Neural cell (in vitro differentiated cells): ENCODE results near the gene ATP11A. TPM values are rescaled to one million over a fixed set of nuclear protein-coding genes. Genes with fewer than 3 reads are reported as not detected.

ENCODE experiments used
- H2AFZ ChIP-seq: fragments of 200-600, 300-800 bp; sonication (generic), shearing (Covaris generic); 2 replicates; pipeline ENCODE4 v1.6.0; 2014; ENCODE audit warnings: low read depth, mild to moderate bottlenecking, antibody characterized with exemption, low read length, moderate library complexity
- H3F3A ChIP-seq: fragments of 200-600 bp; shearing (Covaris generic); 2 replicates; pipeline ENCODE4 v1.6.1; 2016; ENCODE audit warnings: mild to moderate bottlenecking, moderate library complexity, mixed read lengths, antibody characterized with exemption, low read length; ENCODE audit not compliant: insufficient read depth, poor library complexity, severe bottlenecking
- H3K27ac ChIP-seq: fragments of 200-600, 300-800 bp; sonication (generic), shearing (Covaris generic); 2 replicates; pipeline ENCODE4 v1.5.1; 2014; ENCODE audit warnings: mild to moderate bottlenecking, low read length, moderate library complexity
- H3K27me3 ChIP-seq: fragments of 300-800, 200-600 bp; sonication (generic), shearing (Covaris generic); 2 replicates; pipeline ENCODE4 v1.6.0; 2014; ENCODE audit warnings: mild to moderate bottlenecking, low read depth, low read length, moderate library complexity; ENCODE audit not compliant: insufficient read depth
- H3K36me3 ChIP-seq: fragments of 300-800, 200-600 bp; sonication (generic), shearing (Covaris generic); 2 replicates; pipeline ENCODE4 v1.5.1; 2014; ENCODE audit warnings: mild to moderate bottlenecking, antibody characterized with exemption, low read length, moderate library complexity; ENCODE audit not compliant: insufficient read depth
- H3K4me2 ChIP-seq: fragments of 300-800, 200-600 bp; sonication (generic), shearing (Covaris generic); 2 replicates; pipeline ENCODE4 v1.6.0; 2014; ENCODE audit warnings: mild to moderate bottlenecking, low read length
- H3K4me3 ChIP-seq: fragments of 300-800, 200-600 bp; sonication (generic), shearing (Covaris generic); 2 replicates; pipeline ENCODE4 v1.5.1; 2014; ENCODE audit warnings: mild to moderate bottlenecking, low read length, moderate library complexity
- H3K79me2 ChIP-seq: fragments of 200-600 bp; shearing (Covaris generic); replicated peaks from 2 replicates; pipeline ENCODE4 v1.6.0; 2014; ENCODE audit warnings: mild to moderate bottlenecking, low read length, moderate library complexity; ENCODE audit not compliant: insufficient read depth
- H3K9ac ChIP-seq: fragments of 300-800, 200-600 bp; sonication (generic), shearing (Covaris generic); 2 replicates; pipeline ENCODE4 v1.6.1; 2016; ENCODE audit warnings: mild to moderate bottlenecking, low read length, mixed read lengths
- H3K9me2 ChIP-seq: fragments of 200-600 bp; shearing (Covaris generic); 2 replicates; pipeline ENCODE4 v1.6.1; 2016; ENCODE audit warnings: mild to moderate bottlenecking, low read length, mixed read lengths; ENCODE audit not compliant: insufficient read depth
- H3K9me3 ChIP-seq: fragments of 200-600, 300-800 bp; sonication (generic), shearing (Covaris generic); 2 replicates; pipeline ENCODE4 v1.6.1; 2016; ENCODE audit warnings: mild to moderate bottlenecking, mixed run types, low read length, moderate library complexity, mixed read lengths
- H4K20me1 ChIP-seq: fragments of 200-600 bp; shearing (Covaris generic); 2 replicates; pipeline ENCODE4 v1.6.1; 2016; ENCODE audit warnings: mild to moderate bottlenecking, mixed run types; ENCODE audit not compliant: insufficient read depth
- CTCF ChIP-seq: fragments of 450-650 bp; IDR thresholded peaks from 2 replicates; pipeline ENCODE4 v1.5.1; 2014; ENCODE audit warnings: antibody characterized with exemption, mild to moderate bottlenecking, moderate library complexity; ENCODE audit not compliant: poor library complexity, severe bottlenecking
- EP300 ChIP-seq: fragments of 450-650 bp; conservative IDR thresholded peaks from 2 replicates; pipeline ENCODE4 v1.6.1; 2014; ENCODE audit warnings: antibody characterized with exemption, mild to moderate bottlenecking, moderate library complexity; ENCODE audit not compliant: poor library complexity, severe bottlenecking
- EZH2 ChIP-seq: fragments of 200-600, 300-800 bp; shearing (Covaris generic), sonication (generic); IDR thresholded peaks from 2 replicates; pipeline ENCODE4 v1.6.1; 2014; ENCODE audit warnings: antibody characterized with exemption, low read length, borderline replicate concordance, mild to moderate bottlenecking; ENCODE audit not compliant: insufficient read depth, poor library complexity, severe bottlenecking
- MXI1 ChIP-seq: fragments of 450-650 bp; conservative IDR thresholded peaks from 2 replicates; pipeline ENCODE4 v1.6.1; 2014; ENCODE audit warnings: antibody characterized with exemption, mild to moderate bottlenecking; ENCODE audit not compliant: poor library complexity, severe bottlenecking
- POLR2AphosphoS5 ChIP-seq: IDR thresholded peaks from 2 replicates; pipeline ENCODE4 v1.6.1; 2012
- RAD21 ChIP-seq: fragments of 450-650 bp; conservative IDR thresholded peaks from 2 replicates; pipeline ENCODE4 v1.6.1; 2014; ENCODE audit warnings: antibody characterized with exemption, mild to moderate bottlenecking, moderate library complexity
- REST ChIP-seq: IDR thresholded peaks from 2 replicates; pipeline ENCODE4 v1.6.1; 2012; ENCODE audit warnings: borderline replicate concordance
- SMC3 ChIP-seq: fragments of 450-650 bp; conservative IDR thresholded peaks from 2 replicates; pipeline ENCODE4 v1.6.1; 2014; ENCODE audit warnings: antibody characterized with exemption, mild to moderate bottlenecking, moderate library complexity; ENCODE audit not compliant: poor library complexity
- TAF1 ChIP-seq: IDR thresholded peaks from 2 replicates; pipeline ENCODE4 v1.6.1; 2012; ENCODE audit warnings: low read depth
- polyA plus RNA-seq: library from polyadenylated mRNA; depleted of rRNA; stranded (reverse); fragments of >200 nt; gene quantifications from 2 replicates; pipeline ENCODE4 v1.2.3, GENCODE V29; 2014

ATP11A gene
- polyA plus RNA-seq, 1 donor from 2014 or later: 3.0 TPM

GRCh38 chr13:112760435-112760834 lies 70.6 kb downstream of the ATP11A start:
- H3F3A ChIP-seq: no peaks in the 10 kb centered on the region
- H3K27me3 ChIP-seq: no peaks in the 10 kb centered on the region
- no peaks in the 10 kb centered on the region for H3K79me2 ChIP-seq
- no peaks in the 10 kb centered on the region for H3K9me3 ChIP-seq
- TF ChIP-seq CTCF: no peak
- no peak for TF ChIP-seq EP300
- TF ChIP-seq SMC3: no peak
- no peak for TF ChIP-seq REST
- no peak for TF ChIP-seq RAD21
- no peak for TF ChIP-seq POLR2AphosphoS5
- no peak for TF ChIP-seq MXI1
- TF ChIP-seq TAF1: no peak
- TF ChIP-seq EZH2: no peak
- H3K36me3 ChIP-seq: no peaks in the 10 kb centered on the region
- H3K9me2 ChIP-seq: no peaks in the 10 kb centered on the region
- H2AFZ ChIP-seq: no peak overlapping the region
- no peak overlapping the region for H3K4me3 ChIP-seq
- H3K4me2 ChIP-seq: no peak overlapping the region
- H3K27ac ChIP-seq: no peak overlapping the region
- no peak overlapping the region for H3K9ac ChIP-seq
- no peaks in the 10 kb centered on the region for H4K20me1 ChIP-seq

GRCh38 chr13:112760931-112761330 lies 71.1 kb downstream of the ATP11A start:
- no peaks in the 10 kb centered on the region for H3K79me2 ChIP-seq
- H3K36me3 ChIP-seq: no peaks in the 10 kb centered on the region
- TF ChIP-seq TAF1 (no peak), MXI1 (no peak)
- H3K27ac ChIP-seq: no peak overlapping the region
- no peaks in the 10 kb centered on the region for H3F3A ChIP-seq
- H3K9ac ChIP-seq: no peak overlapping the region
- no peaks in the 10 kb centered on the region for H3K27me3 ChIP-seq
- no peak overlapping the region for H2AFZ ChIP-seq
- no peak overlapping the region for H3K4me2 ChIP-seq
- no peaks in the 10 kb centered on the region for H3K9me3 ChIP-seq
- no peaks in the 10 kb centered on the region for H3K9me2 ChIP-seq
- H3K4me3 ChIP-seq: no peak overlapping the region
- no peaks in the 10 kb centered on the region for H4K20me1 ChIP-seq
